ENCODE results near the gene TELO2. TPM values are rescaled to one million over a fixed set of nuclear protein-coding genes. Genes with fewer than 3 reads are reported as not detected.

TELO2 gene
- total RNA-seq, 2 experiments from 2014 or later, result 48.1 to 60.0 TPM

DNA sequence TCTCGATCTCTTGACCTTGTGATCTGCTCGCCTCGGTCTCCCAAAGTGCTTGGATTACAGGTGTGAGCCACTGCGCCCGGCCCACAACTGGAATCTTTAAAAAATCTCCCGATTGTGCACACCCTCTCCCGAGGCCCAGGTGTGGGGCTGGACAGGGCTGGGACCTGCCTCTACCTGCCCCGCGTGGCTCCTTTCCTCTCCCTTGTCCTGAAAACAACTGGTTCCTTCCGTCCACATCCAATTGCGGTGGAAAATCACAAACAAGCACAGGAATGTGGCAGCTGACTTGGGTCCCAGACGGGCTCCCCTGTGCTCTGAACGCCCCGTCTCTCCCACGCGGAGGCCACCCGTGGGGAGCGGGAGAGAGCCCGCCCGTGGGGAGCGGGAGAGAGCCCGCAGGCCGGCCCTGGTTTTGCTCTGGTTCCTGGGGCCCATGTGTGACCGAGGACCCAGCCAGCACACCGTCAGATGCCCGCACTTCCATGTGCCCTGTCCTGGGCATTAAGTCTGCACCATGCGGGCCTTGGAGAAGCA lies 37.3 kb downstream of the TELO2 start:
- H3K27ac Mint-ChIP-seq, result no peak overlapping the region
- H3K4me1 Mint-ChIP-seq, result peaks cover 34% of the 10 kb centered on the region
- intact Hi-C loops (cut with DNase I, micrococcal nuclease), result loop anchor here in 1 of 2 experiments (5.0 kb wide), 1 partner anchor 177 kb away; the partner anchor contains the start of gene MAPK8IP3
- no peaks in the 10 kb centered on the region for H3K9me3 Mint-ChIP-seq (ENCODE audit: low read depth)
- H3K36me3 Mint-ChIP-seq (ENCODE audit: low read depth), result peaks cover 11% of the 10 kb centered on the region
- H3K4me3 Mint-ChIP-seq, result no peak overlapping the region
- no peaks in the 10 kb centered on the region for H3K27me3 Mint-ChIP-seq
- ATAC-seq (no peak), DNase-seq (no peak)
- ChIA-PET POLR2A (no interaction called here), CTCF (no interaction called here)

DNA sequence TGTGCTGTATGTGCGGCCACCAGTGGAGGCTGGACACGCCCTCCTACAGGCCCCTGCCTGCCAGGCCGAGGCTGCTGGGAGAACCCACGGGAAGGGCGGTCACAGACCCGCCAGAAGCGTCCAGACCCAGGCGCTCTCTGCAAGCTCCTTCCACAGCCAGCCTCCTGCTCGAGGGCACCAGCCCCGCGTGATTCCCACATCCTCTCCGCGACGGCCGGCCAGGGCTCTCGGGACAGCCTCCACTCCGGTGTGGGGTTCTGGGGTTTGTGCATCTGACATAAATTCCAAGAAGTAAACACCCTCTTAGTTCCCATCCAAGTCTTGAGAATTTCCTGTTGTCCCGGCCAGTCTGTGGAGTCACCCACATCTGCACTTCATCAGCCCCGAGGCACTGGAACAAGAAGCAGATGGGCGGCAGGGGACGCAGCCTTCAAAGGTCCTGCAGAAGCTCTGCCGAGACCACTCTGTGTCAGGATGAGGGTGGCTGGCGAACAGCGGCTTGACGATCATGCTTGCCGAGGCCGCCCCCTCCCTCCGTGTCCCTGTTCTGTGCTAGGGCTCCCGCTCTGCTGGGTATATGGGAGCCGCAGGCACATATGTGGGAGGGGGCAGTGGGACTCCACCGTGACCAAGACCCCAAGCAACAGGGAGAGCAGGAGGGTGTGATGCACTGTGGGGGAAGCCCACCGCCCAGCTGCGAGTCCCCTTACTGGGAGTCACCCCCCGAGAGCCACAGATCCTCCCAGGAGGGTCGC lies 37.9 kb downstream of the TELO2 start:
- Mint-ChIP-seq H3K9me3 (ENCODE audit: low read depth) (no peaks in the 10 kb centered on the region), H3K4me3 (no peak overlapping the region), H3K27me3 (no peaks in the 10 kb centered on the region), H3K36me3 (ENCODE audit: low read depth) (peaks cover 17% of the 10 kb centered on the region), H3K4me1 (peaks cover 29% of the 10 kb centered on the region), H3K27ac (no peak overlapping the region)
- ChIA-PET CTCF (no interaction called here), POLR2A (no interaction called here)
- intact Hi-C loops (cut with DNase I, micrococcal nuclease), result loop anchor here in 1 of 2 experiments (5.0 kb wide), 1 partner anchor 176 kb away; the partner anchor contains the start of gene MAPK8IP3
- no peak for ATAC-seq
- DNase-seq, result no peak

DNA sequence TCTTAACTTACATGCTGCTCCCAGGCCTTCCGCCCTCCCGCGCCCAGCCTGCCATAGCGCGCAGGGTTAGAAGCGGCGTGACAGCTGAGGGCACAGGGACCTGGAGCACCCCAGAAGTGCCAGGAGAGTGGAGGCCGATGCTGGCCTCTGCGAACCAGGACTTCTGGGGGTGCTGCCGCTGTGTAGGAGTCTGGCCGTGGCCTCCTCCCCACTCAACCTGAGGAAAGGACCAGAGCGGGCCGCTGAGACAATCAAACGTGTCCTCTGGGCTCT lies 38.4 kb downstream of the TELO2 start:
- Mint-ChIP-seq H3K27me3 (no peaks in the 10 kb centered on the region), H3K36me3 (ENCODE audit: low read depth) (peaks cover 21% of the 10 kb centered on the region), H3K9me3 (ENCODE audit: low read depth) (no peaks in the 10 kb centered on the region), H3K27ac (no peak overlapping the region), H3K4me1 (peaks cover 33% of the 10 kb centered on the region), H3K4me3 (no peak overlapping the region)
- no peak for DNase-seq
- ATAC-seq, result no peak
- CTCF ChIA-PET, result no interaction called here
- intact Hi-C loops (cut with DNase I, micrococcal nuclease), result loop anchor here in 1 of 2 experiments (5.0 kb wide), 1 partner anchor 176 kb away; the partner anchor contains the start of gene MAPK8IP3
- POLR2A ChIA-PET, result no interaction called here

DNA sequence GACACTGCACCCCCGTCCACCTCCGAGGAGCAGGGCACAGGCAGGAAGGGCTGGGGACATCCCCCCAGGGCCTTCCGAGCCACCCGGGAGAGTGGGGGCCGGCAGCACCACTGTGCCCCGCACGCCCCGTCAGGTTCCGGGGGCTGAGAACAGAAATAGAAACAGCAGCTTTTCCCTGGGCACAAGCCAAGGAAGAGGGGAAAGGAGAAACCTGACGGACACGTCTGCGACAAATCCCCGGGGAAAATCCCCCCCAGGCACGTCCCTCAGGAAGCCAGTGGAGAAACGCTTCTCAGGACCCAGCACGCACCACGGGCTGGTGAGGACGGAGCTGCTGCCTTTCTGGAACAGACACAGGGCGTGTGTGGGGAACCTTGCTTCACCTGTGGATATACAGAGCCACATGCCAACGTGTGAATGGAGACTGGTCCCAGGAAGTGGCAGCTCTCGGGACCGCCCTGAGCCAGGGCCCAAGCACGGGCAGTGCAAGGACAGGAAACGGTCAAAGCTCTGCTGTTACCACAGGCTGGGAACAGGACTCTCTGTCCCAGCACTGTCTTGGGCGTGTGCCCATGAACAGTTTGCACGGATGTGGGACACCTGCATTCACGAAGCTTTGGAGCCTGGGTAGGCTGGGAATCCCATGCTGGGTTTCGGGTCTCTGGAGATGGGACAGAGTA lies 39.1 kb downstream of the TELO2 start:
- Mint-ChIP-seq H3K4me1 (peaks cover 33% of the 10 kb centered on the region), H3K27me3 (no peaks in the 10 kb centered on the region), H3K4me3 (peak overlapping the region; percentile 95), H3K9me3 (ENCODE audit: low read depth) (no peaks in the 10 kb centered on the region), H3K27ac (no peak overlapping the region), H3K36me3 (ENCODE audit: low read depth) (peaks cover 27% of the 10 kb centered on the region)
- ChIA-PET POLR2A (no interaction called here), CTCF (no interaction called here)
- intact Hi-C loops (cut with DNase I, micrococcal nuclease), result loop anchor here in 1 of 2 experiments (5.0 kb wide), 1 partner anchor 175 kb away; the partner anchor contains the start of gene MAPK8IP3
- no peak for DNase-seq
- no peak for ATAC-seq

DNA sequence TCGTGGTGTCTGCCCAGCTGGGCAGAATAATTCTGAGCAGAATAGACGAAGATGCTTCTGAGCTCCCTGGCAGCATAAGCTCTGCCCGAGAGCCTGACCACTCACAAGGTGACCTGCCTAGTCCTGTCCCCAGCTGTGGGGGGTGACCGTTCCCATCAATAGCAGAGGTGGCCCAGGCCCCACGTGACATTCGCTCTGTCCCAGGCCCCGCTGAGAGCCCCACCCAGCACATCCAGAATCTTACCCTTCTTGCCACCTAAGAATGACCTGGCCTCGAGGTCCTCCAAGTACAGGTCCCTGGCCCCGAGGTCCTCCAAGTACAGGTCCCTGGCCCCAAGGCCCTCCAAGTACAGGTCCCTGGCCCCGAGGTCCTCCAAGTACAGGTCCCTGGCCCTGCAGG lies 39.6 kb downstream of the TELO2 start:
- intact Hi-C loops (cut with DNase I, micrococcal nuclease), result loop anchor here (1.0 to 5.0 kb wide), 2 partner anchors 39 to 175 kb away; partner anchors contain the start of genes MAPK8IP3 (in 1 of the 2) and TELO2 (in 1 of the 2)

DNA sequence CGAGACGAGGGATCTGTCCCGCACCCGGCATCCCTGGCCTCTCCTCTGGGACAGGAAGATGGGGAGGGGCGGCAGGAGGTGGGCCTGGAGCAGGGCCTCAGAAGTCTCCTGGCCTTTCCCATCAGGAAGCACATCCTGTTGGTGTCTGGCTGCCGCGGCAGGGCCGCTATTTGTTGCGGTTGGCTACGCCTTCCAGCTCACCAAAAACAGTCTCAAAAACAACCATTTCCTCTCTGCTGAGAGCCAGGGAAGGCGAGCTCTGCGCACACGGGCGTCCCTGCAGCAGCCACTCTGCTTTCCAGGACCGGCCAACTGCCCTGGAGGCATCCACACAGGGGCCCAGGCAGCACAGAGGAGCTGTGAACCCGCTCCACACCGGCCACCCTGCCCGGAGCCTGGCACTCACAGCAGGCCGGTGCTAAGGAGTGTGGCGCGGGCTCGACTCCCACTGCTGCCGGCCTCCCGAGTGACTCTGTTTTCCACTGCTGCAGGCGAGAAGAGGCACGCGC lies 40.3 kb downstream of the TELO2 start, which contains the start of gene TMEM204:
Gene TMEM204 (plus strand): TSS at position 224 of the 509 bp plus-strand sequence. CDS start 610 bp downstream, outside the sequence.
- H3K27me3 Mint-ChIP-seq, result no peaks in the 10 kb centered on the region
- ChIA-PET CTCF (interaction anchor here (0.7 kb wide), 1 partner anchor 304 kb away, joined by 3 read pairs; no protein-coding TSS in a partner anchor), POLR2A (no interaction called here)
- peak; percentile 25 for ATAC-seq
- H3K9me3 Mint-ChIP-seq (ENCODE audit: low read depth), result no peaks in the 10 kb centered on the region
- H3K4me3 Mint-ChIP-seq, result peak within 1 kb of the TSS; percentile 95
- peaks cover 39% of the 10 kb centered on the region for H3K36me3 Mint-ChIP-seq (ENCODE audit: low read depth)
- intact Hi-C loops (cut with DNase I, micrococcal nuclease), result loop anchor here (1.0 to 5.0 kb wide), 2 partner anchors 40 to 174 kb away; partner anchors contain the start of genes MAPK8IP3 (in 1 of the 2) and TELO2 (in 1 of the 2)
- peak; percentile 66 for DNase-seq
- H3K4me1 Mint-ChIP-seq, result peaks cover 39% of the 10 kb centered on the region
- peak within 1 kb of the TSS; percentile 94 for H3K27ac Mint-ChIP-seq

More for the DNA sequence above, 39.6 kb downstream of the TELO2 start:
- H3K36me3 Mint-ChIP-seq (ENCODE audit: low read depth), result peaks cover 33% of the 10 kb centered on the region
- ChIA-PET CTCF (no interaction called here), POLR2A (no interaction called here)
- H3K27me3 Mint-ChIP-seq, result no peaks in the 10 kb centered on the region
- no peak for DNase-seq
- no peak for ATAC-seq
- no peaks in the 10 kb centered on the region for H3K9me3 Mint-ChIP-seq (ENCODE audit: low read depth)
- peak overlapping the region; percentile 95 for H3K4me3 Mint-ChIP-seq
- peak overlapping the region; percentile 37 for H3K27ac Mint-ChIP-seq
- peaks cover 36% of the 10 kb centered on the region for H3K4me1 Mint-ChIP-seq

DNA sequence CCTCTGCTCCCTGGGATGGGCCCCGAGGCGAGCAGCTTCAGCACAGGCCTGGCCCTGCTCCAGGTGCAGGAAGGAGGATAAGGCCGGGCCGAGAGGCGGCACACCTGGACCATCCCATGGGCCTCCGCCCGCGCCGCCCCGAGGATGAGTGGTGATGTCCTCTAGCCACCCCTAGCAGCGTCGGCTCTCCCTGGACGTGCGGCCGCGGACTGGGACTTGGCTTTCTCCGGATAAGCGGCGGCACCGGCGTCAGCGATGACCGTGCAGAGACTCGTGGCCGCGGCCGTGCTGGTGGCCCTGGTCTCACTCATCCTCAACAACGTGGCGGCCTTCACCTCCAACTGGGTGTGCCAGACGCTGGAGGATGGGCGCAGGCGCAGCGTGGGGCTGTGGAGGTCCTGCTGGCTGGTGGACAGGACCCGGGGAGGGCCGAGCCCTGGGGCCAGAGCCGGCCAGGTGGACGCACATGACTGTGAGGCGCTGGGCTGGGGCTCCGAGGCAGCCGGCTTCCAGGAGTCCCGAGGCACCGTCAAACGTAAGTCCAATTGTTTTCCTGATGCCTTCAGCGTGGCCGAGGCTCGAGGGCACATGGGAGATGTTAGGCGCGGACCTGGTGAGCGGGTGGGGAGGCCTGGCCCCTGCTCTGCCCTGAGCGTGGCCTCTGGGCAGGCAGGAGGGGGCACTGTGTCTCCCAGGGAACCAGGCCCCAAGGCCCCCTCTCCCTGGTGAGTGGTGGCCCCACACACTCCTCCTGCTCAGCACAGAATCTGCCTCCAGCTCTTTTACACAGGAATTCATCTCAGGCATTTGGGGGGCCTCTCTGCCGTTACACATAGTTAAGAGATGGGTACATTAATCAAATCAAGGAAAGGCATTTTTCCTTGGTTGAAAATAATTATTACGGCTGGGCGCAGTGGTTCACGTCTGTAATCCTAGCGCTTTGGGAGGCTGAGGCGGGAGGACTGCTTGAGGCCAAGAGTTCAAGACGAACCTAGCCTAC lies 41.2 kb downstream of the TELO2 start:
- intact Hi-C loops (cut with DNase I, micrococcal nuclease), result loop anchor here (1.0 to 5.0 kb wide), 9 partner anchors 9 to 238 kb away; partner anchors contain the start of genes CRAMP1 (in 2 of the 2), IFT140 (in 2 of the 2), EME2 (in 1 of the 2) and JPT2 (in 1 of the 2)
- no peaks in the 10 kb centered on the region for H3K9me3 Mint-ChIP-seq (ENCODE audit: low read depth)
- DNase-seq (peak; percentile 57), ATAC-seq (peak; percentile 28)
- H3K4me1 Mint-ChIP-seq, result peaks cover 48% of the 10 kb centered on the region
- CTCF ChIA-PET, result interaction anchor here (0.7 kb wide), 2 partner anchors 21 to 303 kb away, joined by 3 read pairs; no protein-coding TSS in a partner anchor
- H3K27ac Mint-ChIP-seq, result peak overlapping the region; percentile 94
- H3K4me3 Mint-ChIP-seq, result peak overlapping the region; percentile 95
- no peaks in the 10 kb centered on the region for H3K27me3 Mint-ChIP-seq
- H3K36me3 Mint-ChIP-seq (ENCODE audit: low read depth), result peaks cover 43% of the 10 kb centered on the region
- POLR2A ChIA-PET, result interaction anchor here (0.7 kb wide), 1 partner anchor 229 kb away, joined by 6 read pairs; no protein-coding TSS in a partner anchor

DNA sequence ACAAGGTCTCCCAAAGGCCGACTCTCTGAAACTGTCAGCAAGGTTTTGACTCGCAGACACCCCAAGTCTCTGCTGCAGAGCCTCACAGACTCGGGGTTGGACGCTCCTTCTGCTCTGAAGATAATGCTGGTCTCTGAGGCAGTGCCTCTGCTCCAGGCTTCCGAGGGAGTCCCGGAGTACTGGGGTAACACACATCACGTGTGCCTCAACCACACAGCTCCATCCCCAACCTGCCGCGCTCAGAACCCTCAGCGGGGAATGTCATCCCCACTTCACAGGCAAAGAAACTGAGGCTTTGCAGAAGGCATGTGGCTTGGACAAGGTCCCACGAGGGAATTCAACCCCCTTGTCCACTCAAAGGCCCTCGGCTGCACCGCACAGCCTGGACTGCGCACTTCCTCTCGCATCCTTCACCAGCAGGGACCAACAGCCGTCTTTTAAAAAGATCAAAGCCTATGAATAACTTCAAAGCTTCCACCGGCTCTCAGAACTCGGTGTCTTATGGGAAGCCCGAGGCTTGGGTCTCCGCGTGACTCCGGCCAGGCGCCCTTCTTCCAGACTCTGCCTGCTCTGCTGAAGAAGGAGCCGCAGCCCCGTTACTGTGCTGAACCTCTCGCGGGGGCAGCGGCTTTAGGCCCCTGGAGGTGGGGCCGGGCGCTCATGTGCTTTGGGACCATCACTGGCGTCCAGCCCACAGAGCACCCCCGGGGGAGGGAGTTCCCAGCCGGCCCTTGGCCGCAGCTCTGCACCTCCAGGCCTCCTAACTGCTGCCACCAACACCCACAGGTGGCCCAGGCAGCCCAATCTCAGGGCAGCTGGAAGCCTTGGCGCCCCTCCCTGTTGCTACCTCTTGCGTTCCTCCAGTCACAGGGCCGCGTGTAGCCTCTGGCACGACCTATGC lies 42.5 kb downstream of the TELO2 start:
- ChIA-PET POLR2A (interaction anchor here (0.6 to 0.7 kb wide), 3 partner anchors 116 to 233 kb away, joined by 3 to 7 read pairs (median 6); no protein-coding TSS in a partner anchor), CTCF (interaction anchor here (0.7 kb wide), 2 partner anchors 22 to 108 kb away, joined by 3 read pairs; no protein-coding TSS in a partner anchor)
- Mint-ChIP-seq H3K27ac (peak overlapping the region; percentile 94), H3K9me3 (ENCODE audit: low read depth) (no peaks in the 10 kb centered on the region), H3K4me1 (peaks cover 49% of the 10 kb centered on the region), H3K27me3 (no peaks in the 10 kb centered on the region), H3K36me3 (ENCODE audit: low read depth) (peaks cover 45% of the 10 kb centered on the region), H3K4me3 (peak overlapping the region; percentile 95)
- ATAC-seq (peak; percentile 37), DNase-seq (peak; percentile 57)
- intact Hi-C loops (cut with DNase I, micrococcal nuclease), result loop anchor here (1.0 to 5.0 kb wide), 8 partner anchors 8 to 237 kb away; partner anchors contain the start of genes CRAMP1 (in 2 of the 2), IFT140 (in 2 of the 2), EME2 (in 1 of the 2) and JPT2 (in 1 of the 2)

DNA sequence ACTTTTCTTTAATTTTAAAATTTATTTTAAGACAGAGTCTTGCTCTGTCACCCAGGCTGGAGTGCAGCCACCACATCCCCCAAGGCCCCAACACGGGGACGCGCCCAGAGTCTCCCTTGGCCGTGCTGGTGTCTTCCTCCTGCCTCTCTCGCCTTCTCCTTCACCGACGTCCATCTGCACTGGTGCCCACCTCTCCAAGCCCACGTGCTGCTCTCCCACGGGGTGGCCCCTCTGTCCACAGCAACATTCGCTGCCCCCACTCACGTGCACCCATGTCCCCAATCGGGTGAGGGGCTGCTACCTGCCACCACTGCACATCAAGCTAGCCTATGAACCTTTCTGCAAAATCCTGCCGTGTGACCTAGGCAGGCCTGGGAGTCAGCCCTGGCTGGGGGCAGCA lies 43.4 kb downstream of the TELO2 start:
- H3K27ac Mint-ChIP-seq, result peak overlapping the region; percentile 94
- POLR2A ChIA-PET, result no interaction called here
- CTCF ChIA-PET, result no interaction called here
- no peak for ATAC-seq
- H3K4me3 Mint-ChIP-seq, result peak overlapping the region; percentile 95
- no peaks in the 10 kb centered on the region for H3K9me3 Mint-ChIP-seq (ENCODE audit: low read depth)
- no peaks in the 10 kb centered on the region for H3K27me3 Mint-ChIP-seq
- no peak for DNase-seq
- intact Hi-C loops (cut with DNase I, micrococcal nuclease), result loop anchor here in 1 of 2 experiments (5.0 kb wide), 1 partner anchor 76 kb away; the partner anchor contains the start of genes CRAMP1 and IFT140
- peaks cover 45% of the 10 kb centered on the region for H3K36me3 Mint-ChIP-seq (ENCODE audit: low read depth)
- H3K4me1 Mint-ChIP-seq, result peaks cover 52% of the 10 kb centered on the region

Data from activated CD4-positive, alpha-beta T cell treated with anti-CD3 and anti-CD28 coated beads for 36 hours (primary cell).